ENCODE data around the gene NDFIP1.

The NDFIP1 gene

GRCh38 chr5:142193114-142193428 lies 84.5 kb downstream of the NDFIP1 start:
- DNase-seq = no peak

DNA sequence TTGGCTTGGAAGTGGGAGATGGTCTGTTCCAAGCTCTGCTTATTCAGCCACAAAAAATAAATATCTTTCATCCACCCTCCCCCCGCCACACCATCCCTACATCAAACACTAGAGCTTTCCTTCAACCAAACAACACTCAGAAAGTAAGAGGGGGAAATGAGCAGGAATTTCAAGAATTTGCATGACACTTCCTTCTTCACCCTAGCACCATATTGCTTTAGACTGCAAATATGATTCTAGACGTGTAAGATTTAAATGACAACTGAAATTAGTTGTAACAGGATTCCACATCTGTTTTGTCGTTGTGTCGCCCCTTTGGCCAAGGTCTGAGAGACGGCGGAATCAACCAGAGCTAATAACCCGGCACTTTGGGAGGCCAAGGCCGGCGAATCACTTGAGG lies 88.5 kb downstream of the NDFIP1 start:
- DNase-seq = no peak

GRCh38 chr5:142197781-142198180 lies 89.2 kb downstream of the NDFIP1 start:
- DNase-seq = no peak

GRCh38 chr5:142199388-142199787 lies 90.8 kb downstream of the NDFIP1 start:
- DNase-seq = no peak

GRCh38 chr5:142200387-142200786 lies 91.8 kb downstream of the NDFIP1 start:
- DNase-seq = no peak

GRCh38 chr5:142201471-142201887 lies 92.9 kb downstream of the NDFIP1 start:
- DNase-seq = no peak

DNA sequence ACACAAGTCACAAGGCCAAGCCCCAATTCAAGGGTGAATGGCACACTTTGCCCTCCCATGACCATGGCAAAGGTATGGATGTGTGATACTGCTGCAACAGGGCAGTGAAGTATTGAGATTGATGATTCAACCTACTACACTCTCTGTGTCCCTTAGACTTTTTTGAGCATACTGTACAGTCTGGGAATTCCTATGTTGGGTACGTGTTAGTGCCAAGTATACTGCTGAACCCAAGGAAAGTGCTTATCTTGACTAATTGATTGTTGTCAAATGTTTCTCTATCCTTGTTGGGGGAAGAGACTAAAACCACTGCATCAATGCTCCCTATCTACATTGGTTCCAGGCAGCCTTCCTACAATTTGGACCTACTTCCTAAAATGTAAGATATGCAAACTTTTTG lies 93.7 kb downstream of the NDFIP1 start:
- no peak for DNase-seq

All from inflammatory macrophage treated with lipopolysaccharide for 1 hour (primary cell).